HepG2 (cell line): ENCODE data around the gene RNFT2. TPM values are rescaled to one million over a fixed set of nuclear protein-coding genes. Genes with fewer than 3 reads are reported as not detected.
A peak's percentile ranks its signal among the peaks of the same experiment; 100 is the strongest.

Source experiments
- ATAC-seq: fragments of 200-7000 bp; cut with Tn5 transposase; 3 replicates; pipeline ENCODE4 v1.9.1; 2020; ENCODE audit warnings: mild to moderate bottlenecking, moderate library complexity
- BruUV-seq: library from RNA; stranded (reverse); fragments of 400-500 nt; replicated peaks from 2 replicates; lab custom pipeline; 2021; lab: Mats Ljungman, UMichigan
- CTCF ChIA-PET: fragments of 300-600 bp; formaldehyde crosslinking; extraction: SDS; loops from one replicate; lab custom pipeline; 2021; ENCODE audit warnings: low total read pairs, inconsistent platforms, low intra/inter-chr PET ratio; lab: Yijun Ruan, JAX
- POLR2A ChIA-PET: fragments of 350-600 bp; sonication (Branson Sonifier 250); formaldehyde crosslinking; loops from one replicate; lab custom pipeline; 2020; ENCODE audit warnings: antibody characterized with exemption, inconsistent platforms; lab: Yijun Ruan, JAX
- DNase-seq: peaks from one replicate; pipeline ENCODE4 v3.0.0-alpha.2; 2015; ENCODE audit warnings: low spot score
- FAIRE-seq: peaks from 3 replicates; lab custom pipeline; 2011; peaks lifted over from hg19 to GRCh38; lab: Jason Lieb, UNC
- H2AFZ ChIP-seq: one replicate; pipeline ENCODE4 v1.6.1; 2011; ENCODE audit warnings: low read length, inconsistent platforms
- H3K27ac ChIP-seq: fragments of 300-600 bp; 3 replicates; pipeline ENCODE4 v1.8.0; 2011; ENCODE audit warnings: mixed run types, mild to moderate bottlenecking, mixed read lengths, low read length, inconsistent platforms; ENCODE audit not compliant: insufficient read depth; ENCODE audit errors: extremely low read length
- H3K27me3 ChIP-seq, 2 experiments: fragments of 200-600 bp in 1 of 2; 2 replicates in 1 of 2; 3 replicates in 1 of 2; pipeline versions ENCODE4 v1.6.0 to v1.8.0; 2011; ENCODE audit warnings: low read length in 2 of 2, mild to moderate bottlenecking in 2 of 2, moderate library complexity in 2 of 2, inconsistent platforms in 1 of 2; ENCODE audit not compliant: insufficient read depth in 2 of 2, control insufficient read depth in 1 of 2
- H3K36me3 ChIP-seq, 2 experiments: fragments of 200-600 bp in 1 of 2; replicated peaks in 1 of 2; 2 replicates in 1 of 2; 3 replicates in 1 of 2; pipeline versions ENCODE4 v1.5.1 to v1.8.0; 2011; ENCODE audit warnings: low read length in 2 of 2, inconsistent platforms in 1 of 2; ENCODE audit not compliant: insufficient read depth in 2 of 2, control insufficient read depth in 1 of 2
- H3K4me1 ChIP-seq: 2 replicates; pipeline ENCODE4 v1.5.1; 2012; ENCODE audit warnings: low read length, inconsistent platforms; ENCODE audit not compliant: insufficient read depth
- H3K4me2 ChIP-seq: 2 replicates; pipeline ENCODE4 v1.6.0; 2011; ENCODE audit warnings: low read depth, low read length, inconsistent platforms
- H3K4me3 ChIP-seq, 3 experiments: fragments of 200-600 bp in 1 of 3; sonication (generic), shearing (Covaris generic) in 1 of 3; replicated peaks in 1 of 3; 2 replicates each; pipeline ENCODE4 v1.5.1; 2011 to 2016; ENCODE audit warnings: low read length in 3 of 3, inconsistent platforms in 2 of 3, low read depth in 2 of 3, mild to moderate bottlenecking in 2 of 3, control low read depth in 1 of 3, mixed read lengths in 1 of 3; ENCODE audit not compliant: insufficient read depth in 1 of 3
- H3K79me2 ChIP-seq: one replicate; pipeline ENCODE4 v1.6.1; 2011; ENCODE audit warnings: low read length, inconsistent platforms; ENCODE audit not compliant: insufficient read depth
- H3K9ac ChIP-seq: 2 replicates; pipeline ENCODE4 v1.6.0; 2011; ENCODE audit warnings: mild to moderate bottlenecking, low read depth, low read length, inconsistent platforms; ENCODE audit not compliant: insufficient read depth
- H3K9me3 ChIP-seq: 2 replicates; pipeline ENCODE4 v1.5.1; 2012; ENCODE audit warnings: mild to moderate bottlenecking, low read length
- H4K20me1 ChIP-seq: 2 replicates; pipeline ENCODE4 v1.6.0; 2011; ENCODE audit warnings: inconsistent platforms, mild to moderate bottlenecking, low read length, moderate library complexity; ENCODE audit not compliant: insufficient read depth
- EED ChIP-seq: sonication (generic); formaldehyde crosslinking; IDR thresholded peaks from 2 replicates; pipeline ENCODE4 v1.5.0; 2020; ENCODE audit warnings: mild to moderate bottlenecking, missing genetic modification reagents
- ELF1 ChIP-seq: sonication (generic); formaldehyde crosslinking; IDR thresholded peaks from 2 replicates; pipeline ENCODE4 v1.4.0; 2020; ENCODE audit warnings: missing genetic modification reagents
- FOXA1 ChIP-seq, 2 experiments: fragments of 450-650 bp in 1 of 2; sonication (generic) in 1 of 2; formaldehyde crosslinking in 1 of 2; IDR thresholded peaks; 2 replicates each; pipeline versions ENCODE4 v1.4.0 to v1.6.1; 2016 to 2020; ENCODE audit warnings: missing genetic modification reagents in 1 of 2
- GATAD2A ChIP-seq: IDR thresholded peaks from 2 replicates; pipeline ENCODE4 v1.6.1; 2016
- KMT2A ChIP-seq: sonication (generic); formaldehyde crosslinking; IDR thresholded peaks from 2 replicates; pipeline ENCODE4 v1.4.0; 2020; ENCODE audit warnings: missing genetic modification reagents
- SMC3 ChIP-seq: IDR thresholded peaks from 2 replicates; pipeline ENCODE4 v1.6.1; 2011; ENCODE audit warnings: low read length, improper control_type of control experiment
- SRSF4 ChIP-seq: fragments of 200-400 bp; formaldehyde crosslinking; IDR thresholded peaks from one replicate; pipeline ENCODE4 v1.6.1; 2018; ENCODE audit warnings: mild to moderate bottlenecking, low read depth, low read length, moderate library complexity; ENCODE audit not compliant: poor library complexity, severe bottlenecking
- STAG1 ChIP-seq: sonication (generic); formaldehyde crosslinking; IDR thresholded peaks from 2 replicates; pipeline ENCODE4 v1.4.0; 2020; ENCODE audit warnings: missing genetic modification reagents
- ZNF678 ChIP-seq: sonication (generic); formaldehyde crosslinking; IDR thresholded peaks from 2 replicates; pipeline ENCODE4 v1.4.0; 2020; ENCODE audit warnings: mild to moderate bottlenecking, missing genetic modification reagents
- WGBS: methylation state at CpG from one replicate; pipeline ENCODE4 v1.1.6; 2017; ENCODE audit warnings: low lambda C conversion rate; 5-methylcytosine and 5-hydroxymethylcytosine counted together
- in situ Hi-C: cut with HindIII; loops from 2 replicates; pipeline ENCODE4 v1.10.0; 2017; ENCODE audit warnings: low pct_unique_long_range_greater_than_20kb; ENCODE audit not compliant: extremely low pct_ligation_motif_present
- intact Hi-C: fragments of 100-400 bp; cut with micrococcal nuclease; formaldehyde crosslinking; loops from one replicate; pipeline ENCODE4 v1.10.0; 2022; ENCODE audit not compliant: unreplicated experiment
- polyA plus RNA-seq, 8 experiments: library from polyadenylated mRNA; depleted of rRNA in 3 of 8; stranded (reverse) in 7 of 8; unstranded in 1 of 8; fragments of >200 nt; fragmentation: Illumina TruSeq in 4 of 8; extraction: Trizol in 4 of 8; gene quantifications; 2 replicates each; pipeline versions ENCODE4 v1.2.1 to v1.2.3, GENCODE V29; 2011 to 2016; ENCODE audit warnings: low read depth in 4 of 8, missing spikeins in 1 of 8, mixed read lengths in 1 of 8; ENCODE audit not compliant: insufficient read depth in 1 of 8
- total RNA-seq, 5 experiments: library from RNA; depleted of rRNA; stranded (reverse); fragments of >200 nt; fragmentation: Illumina TruSeq; extraction: Trizol; gene quantifications; 2 replicates each; pipeline ENCODE4 v1.2.3, GENCODE V29; 2016; ENCODE audit warnings: low read depth in 1 of 5

Gene RNFT2
- total and polyA plus RNA-seq, 2 of the 13 experiments (the other 11 are each of a cell fraction or from before 2014, with no cell fraction given): 3.3 to 8.3 TPM

DNA sequence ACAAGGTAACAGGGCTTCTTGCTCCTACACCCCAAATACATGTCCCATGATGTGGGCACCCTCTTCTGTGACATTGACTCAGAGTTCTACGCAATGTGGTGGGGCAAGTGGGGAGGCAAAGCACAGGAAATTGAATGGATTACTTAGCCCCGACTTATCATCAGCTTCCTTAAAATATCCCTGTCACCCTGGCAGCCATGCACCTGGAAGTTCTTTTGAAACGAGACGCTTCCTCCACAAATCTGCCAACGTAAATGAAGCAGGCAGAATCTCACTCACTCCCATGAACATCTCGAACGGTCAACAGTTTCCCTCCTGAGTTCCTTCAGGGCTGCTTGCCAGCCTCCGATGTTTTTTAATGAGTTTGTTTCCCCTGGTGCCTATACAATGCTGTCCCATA lies 33.5 kb downstream of the RNFT2 start:
- Histone ChIP-seq H3K4me1 (no peaks in the 10 kb centered on the region), H3K36me3 (peaks cover 1 to 2% of the 10 kb centered on the region in 2 experiments; a peak in 2 of 5 replicates), H3K9me3 (no peaks in the 10 kb centered on the region), H3K4me2 (no peak overlapping the region), H3K27me3 (no peaks in the 10 kb centered on the region), H4K20me1 (no peaks in the 10 kb centered on the region), H3K4me3 (no peak overlapping the region), H3K9ac (no peak overlapping the region), H3K79me2 (no peaks in the 10 kb centered on the region), H3K27ac (no peak overlapping the region), H2AFZ (no peak overlapping the region)
- intact Hi-C loops (no loop called here), in situ Hi-C loops (no loop called here)
- ATAC-seq (no peak), FAIRE-seq (no peak), DNase-seq (no peak)
- WGBS: 89% methylated on average over 8 of the region's 8 CpGs
- ChIA-PET POLR2A (interaction anchor here (0.7 kb wide), 1 partner anchor 85 kb away, joined by 4 read pairs; no protein-coding TSS in a partner anchor), CTCF (no interaction called here)
- no TSS peak for BruUV-seq
- TF ChIP-seq FOXA1 (IDR thresholded peaks at IDR 0.05): no peak
- TF ChIP-seq FOXA1 (CRISPR knock-in tag; IDR thresholded peaks at IDR 0.05): no peak
- no peak for TF ChIP-seq KMT2A (CRISPR knock-in tag)

DNA sequence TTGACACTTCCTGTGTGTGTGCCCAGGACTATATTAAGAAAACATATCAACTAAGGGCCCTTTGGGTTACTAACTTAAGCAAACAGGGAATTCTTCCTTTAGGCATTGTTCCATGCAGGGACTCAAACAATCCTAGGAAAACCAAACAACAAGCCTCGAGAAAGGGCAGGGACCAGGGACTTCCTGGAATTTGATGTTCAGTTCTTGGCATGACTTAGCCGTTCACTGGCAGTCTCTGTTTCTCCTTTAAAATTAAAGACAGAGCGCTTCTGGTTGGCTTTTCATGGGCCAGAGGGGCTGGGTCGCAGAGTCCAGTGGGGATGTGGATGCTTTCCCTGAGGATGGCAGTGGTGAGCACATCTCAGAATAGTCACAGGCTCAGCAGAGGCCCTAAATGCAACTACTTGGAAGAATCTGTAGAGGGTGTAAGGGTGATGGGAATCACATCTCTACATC lies 35.2 kb downstream of the RNFT2 start:
- Histone ChIP-seq H3K36me3 (no peaks in the 10 kb centered on the region), H3K9me3 (no peaks in the 10 kb centered on the region), H3K27me3 (no peaks in the 10 kb centered on the region), H3K9ac (no peak overlapping the region), H4K20me1 (no peaks in the 10 kb centered on the region), H3K4me2 (no peak overlapping the region), H2AFZ (no peak overlapping the region), H3K4me3 (no peak overlapping the region), H3K4me1 (no peaks in the 10 kb centered on the region), H3K79me2 (no peaks in the 10 kb centered on the region), H3K27ac (no peak overlapping the region)
- no TSS peak for BruUV-seq
- in situ Hi-C loops (no loop called here), intact Hi-C loops (no loop called here)
- FAIRE-seq: no peak
- DNase-seq: peak; percentile 9
- no peak for TF ChIP-seq EED
- no peak for TF ChIP-seq SMC3
- TF ChIP-seq STAG1 (CRISPR knock-in tag): 0 out of 2 replicates have a peak, but pooled peaks have one; percentile 12
- TF ChIP-seq ELF1 (CRISPR knock-in tag): no peak
- no peak for TF ChIP-seq GATAD2A (CRISPR knock-in tag)
- no peak for TF ChIP-seq SRSF4
- TF ChIP-seq ZNF678: no peak
- ChIA-PET POLR2A (no interaction called here), CTCF (no interaction called here)
- WGBS: 80% methylated on average over 4 of the region's 4 CpGs
- ATAC-seq: peak; percentile 70
